Liver (tissue), 3 donors: ENCODE data around the gene TMEM127.

Experiments used
- HNF4A ChIP-seq, 2 donors: conservative IDR thresholded peaks; 2 replicates each; pipeline ENCODE4 v1.6.1; 2016; ENCODE audit warnings: antibody characterized with exemption in 2 of 2, mild to moderate bottlenecking in 2 of 2
- HNF4G ChIP-seq: IDR thresholded peaks from 2 replicates; pipeline ENCODE4 v1.6.1; 2016; ENCODE audit warnings: antibody characterized with exemption
- JUND ChIP-seq, 2 donors: IDR thresholded peaks; 2 replicates each; pipeline ENCODE4 v1.6.1; 2016; ENCODE audit warnings: antibody characterized with exemption in 2 of 2
- MAX ChIP-seq: IDR thresholded peaks from 2 replicates; pipeline ENCODE4 v1.6.1; 2016; ENCODE audit warnings: antibody characterized with exemption
- RXRA ChIP-seq, 2 donors: IDR thresholded peaks; 2 replicates each; pipeline ENCODE4 v1.6.1; 2017 to 2018; ENCODE audit warnings: antibody characterized with exemption in 2 of 2, mild to moderate bottlenecking in 1 of 2
- SP1 ChIP-seq: IDR thresholded peaks from 2 replicates; pipeline ENCODE4 v1.6.1; 2018; ENCODE audit warnings: antibody characterized with exemption, mild to moderate bottlenecking
- TAF1 ChIP-seq: conservative IDR thresholded peaks from 2 replicates; pipeline ENCODE4 v1.6.1; 2016; ENCODE audit warnings: antibody characterized with exemption, mild to moderate bottlenecking
- YY1 ChIP-seq: IDR thresholded peaks from 2 replicates; pipeline ENCODE4 v1.6.1; 2016; ENCODE audit warnings: antibody characterized with exemption, mild to moderate bottlenecking
- TF ChIP-seq, protein P1 (sequence below): fragments of 150-350 bp; IDR thresholded peaks from 2 replicates; pipeline ENCODE4 v1.5.1; 2017; ENCODE audit warnings: improper control_type of control experiment, low read depth, low read length; ENCODE audit not compliant: missing input control
- donor health status: healthy.
- donor health status: healthy.

DNA sequence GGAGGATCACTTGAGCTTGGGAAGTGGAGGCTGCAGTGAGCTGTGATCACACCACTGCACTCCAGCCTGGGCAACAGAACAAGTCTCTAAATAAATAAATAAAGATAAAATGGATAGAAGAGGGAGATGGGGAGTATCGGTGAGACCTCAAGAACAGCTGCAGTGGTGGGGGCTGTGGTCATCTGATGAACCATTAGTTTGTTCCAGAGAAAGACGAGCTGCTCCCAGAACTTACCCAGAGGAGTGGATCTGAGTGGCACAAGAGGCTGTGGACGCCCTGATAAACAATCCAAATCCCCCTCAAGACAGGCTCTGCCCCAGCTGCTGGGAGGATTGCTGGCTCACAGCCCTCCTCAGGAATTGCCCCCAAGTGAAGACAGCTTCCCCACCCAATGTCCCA is 26.7 kb downstream of the TMEM127 start:
- TF ChIP-seq, protein P1, sequence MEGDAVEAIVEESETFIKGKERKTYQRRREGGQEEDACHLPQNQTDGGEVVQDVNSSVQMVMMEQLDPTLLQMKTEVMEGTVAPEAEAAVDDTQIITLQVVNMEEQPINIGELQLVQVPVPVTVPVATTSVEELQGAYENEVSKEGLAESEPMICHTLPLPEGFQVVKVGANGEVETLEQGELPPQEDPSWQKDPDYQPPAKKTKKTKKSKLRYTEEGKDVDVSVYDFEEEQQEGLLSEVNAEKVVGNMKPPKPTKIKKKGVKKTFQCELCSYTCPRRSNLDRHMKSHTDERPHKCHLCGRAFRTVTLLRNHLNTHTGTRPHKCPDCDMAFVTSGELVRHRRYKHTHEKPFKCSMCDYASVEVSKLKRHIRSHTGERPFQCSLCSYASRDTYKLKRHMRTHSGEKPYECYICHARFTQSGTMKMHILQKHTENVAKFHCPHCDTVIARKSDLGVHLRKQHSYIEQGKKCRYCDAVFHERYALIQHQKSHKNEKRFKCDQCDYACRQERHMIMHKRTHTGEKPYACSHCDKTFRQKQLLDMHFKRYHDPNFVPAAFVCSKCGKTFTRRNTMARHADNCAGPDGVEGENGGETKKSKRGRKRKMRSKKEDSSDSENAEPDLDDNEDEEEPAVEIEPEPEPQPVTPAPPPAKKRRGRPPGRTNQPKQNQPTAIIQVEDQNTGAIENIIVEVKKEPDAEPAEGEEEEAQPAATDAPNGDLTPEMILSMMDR = no peak
- TF ChIP-seq MAX = no peak
- TF ChIP-seq SP1 = no peak
- TF ChIP-seq RXRA (IDR thresholded peaks at IDR 0.05) = no peak
- TF ChIP-seq JUND (IDR thresholded peaks at IDR 0.05) = no peak
- no peak for TF ChIP-seq HNF4A (conservative IDR thresholded peaks at IDR 0.05)
- TF ChIP-seq TAF1 = no peak
- no peak for TF ChIP-seq YY1
- TF ChIP-seq HNF4G = no peak
